Fibroblast of the conjunctiva (primary cell): ENCODE measurements around the gene SHISA9.
A peak's percentile ranks its signal among the peaks of the same experiment; 100 is the strongest.
"Not testable (repeated sequence)": the region's sequence is repeated elsewhere in the genome, so short reads cannot be mapped to it uniquely, and the experiment has no call there.

Experiments
- DNase-seq: peaks from one replicate; pipeline ENCODE4 v3.0.0-alpha.2; 2010; ENCODE audit warnings: low read depth

Gene SHISA9

GRCh38 chr16:12901597-12902461 lies at the start of gene SHISA9:
TSS of gene SHISA9 (plus strand) at chr16:12901598.
- DNase-seq: no peak

DNA sequence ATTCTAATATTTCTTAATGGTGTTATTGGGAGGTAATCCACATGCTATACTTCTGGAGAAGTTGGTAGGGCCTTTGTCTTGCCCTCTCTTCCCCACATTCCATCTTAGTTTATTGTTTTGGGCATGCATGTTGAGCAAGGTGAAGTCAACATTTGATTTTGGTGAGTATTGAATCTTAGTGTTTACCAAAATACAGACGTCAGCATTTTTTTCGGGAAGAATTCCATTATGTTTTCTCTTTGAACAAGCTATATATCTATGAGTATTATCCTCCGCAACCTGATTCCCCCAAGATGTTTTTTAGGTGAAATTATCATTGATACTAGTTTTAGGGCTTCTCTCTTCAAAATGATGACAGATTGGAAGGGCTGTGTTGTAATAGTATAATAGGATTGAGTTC lies 47.4 kb upstream of the SHISA9 start:
- DNase-seq: no peak

GRCh38 chr16:12857435-12857834 lies 44.0 kb upstream of the SHISA9 start:
- not testable (repeated sequence) for DNase-seq

DNA sequence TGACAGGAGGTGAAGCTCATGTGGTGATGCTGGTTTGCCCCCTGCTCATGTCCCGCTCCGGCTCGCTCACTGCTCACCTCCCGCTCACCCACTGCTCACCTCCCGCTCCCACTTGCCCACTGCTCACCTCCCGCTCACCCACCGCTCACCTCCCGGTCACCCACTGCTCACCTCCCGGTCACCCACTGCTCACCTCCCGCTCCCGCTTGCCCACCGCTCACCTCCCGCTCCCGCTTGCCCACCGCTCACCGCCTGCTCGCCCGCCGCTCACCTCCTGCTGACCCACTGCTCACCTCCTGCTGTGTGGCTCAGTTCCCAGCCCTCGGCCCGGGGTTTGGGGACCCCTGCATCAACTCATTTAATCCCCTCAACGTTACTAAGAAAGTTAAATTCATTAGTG lies 39.1 kb upstream of the SHISA9 start:
- no peak for DNase-seq

GRCh38 chr16:12862941-12863340 lies 38.5 kb upstream of the SHISA9 start:
- DNase-seq: no peak

DNA sequence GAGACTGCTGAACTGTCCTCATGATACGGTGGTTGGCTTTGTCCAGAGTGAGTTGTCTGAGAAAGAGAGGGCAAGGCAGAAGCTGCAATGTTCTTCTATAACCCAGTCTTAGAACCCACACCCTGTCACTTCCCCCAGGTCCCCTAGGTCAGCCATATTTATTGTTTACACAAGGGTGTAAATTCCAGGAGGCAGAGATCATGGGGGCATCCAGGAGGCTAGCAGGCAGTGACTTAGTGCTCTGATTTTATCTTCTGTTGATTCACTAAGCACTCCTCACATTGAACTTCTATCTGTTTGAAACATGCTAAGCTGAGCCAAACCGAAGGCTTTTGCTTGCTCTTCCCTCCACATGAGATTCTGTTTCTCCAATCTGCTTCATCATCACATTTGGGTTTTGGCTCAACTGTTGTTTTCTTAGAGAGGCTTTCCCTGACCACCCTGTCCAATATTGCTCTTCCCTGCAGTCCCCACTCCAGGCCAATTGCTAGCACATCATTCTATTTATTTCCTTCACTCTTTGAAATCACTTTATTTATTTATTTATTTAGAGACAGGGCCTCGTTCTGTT lies 34.3 kb upstream of the SHISA9 start:
- no peak for DNase-seq

DNA sequence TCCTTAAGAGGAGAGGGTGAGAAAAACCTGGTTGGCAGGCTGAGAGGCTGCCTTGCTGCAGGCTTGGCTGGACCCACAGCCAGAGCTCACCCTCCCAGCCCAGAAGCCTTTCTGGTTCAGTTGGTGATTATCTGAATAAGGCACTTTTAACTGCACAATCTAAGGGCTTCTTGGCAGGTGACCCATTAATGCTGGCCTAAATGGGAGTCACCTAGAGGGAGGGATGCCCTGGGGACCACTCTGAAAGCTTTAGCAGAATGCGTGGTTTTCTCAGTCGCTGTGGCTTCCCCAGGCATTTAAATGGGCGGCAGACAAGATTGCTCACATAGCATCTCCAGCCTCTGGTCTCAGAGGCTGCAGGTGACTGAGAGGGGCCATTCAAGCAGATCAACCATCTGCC lies 33.2 kb upstream of the SHISA9 start:
- no peak for DNase-seq

DNA sequence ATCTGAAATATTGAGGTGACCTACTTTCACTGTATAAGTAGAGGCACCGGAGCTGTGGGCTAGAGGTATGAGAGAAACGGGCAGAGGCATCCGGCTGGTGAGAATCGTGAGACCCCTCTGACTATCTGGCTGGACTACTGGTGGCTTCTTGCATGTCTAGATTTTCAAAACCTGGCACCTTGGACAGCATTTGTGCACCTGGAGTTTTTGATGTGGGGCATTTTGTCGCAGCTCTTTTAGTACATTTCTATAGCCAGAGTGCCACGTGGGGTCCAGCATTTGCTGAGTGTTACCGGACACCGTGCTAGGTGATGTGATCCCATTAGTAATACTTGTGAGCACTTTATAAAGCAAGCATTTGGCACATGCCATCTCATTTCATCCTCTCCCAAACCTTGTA lies 32.6 kb upstream of the SHISA9 start:
- DNase-seq: no peak

- no peak for DNase-seq
Observed at GRCh38 chr16:12869698-12870427, 31.5 kb upstream of the SHISA9 start.

DNA sequence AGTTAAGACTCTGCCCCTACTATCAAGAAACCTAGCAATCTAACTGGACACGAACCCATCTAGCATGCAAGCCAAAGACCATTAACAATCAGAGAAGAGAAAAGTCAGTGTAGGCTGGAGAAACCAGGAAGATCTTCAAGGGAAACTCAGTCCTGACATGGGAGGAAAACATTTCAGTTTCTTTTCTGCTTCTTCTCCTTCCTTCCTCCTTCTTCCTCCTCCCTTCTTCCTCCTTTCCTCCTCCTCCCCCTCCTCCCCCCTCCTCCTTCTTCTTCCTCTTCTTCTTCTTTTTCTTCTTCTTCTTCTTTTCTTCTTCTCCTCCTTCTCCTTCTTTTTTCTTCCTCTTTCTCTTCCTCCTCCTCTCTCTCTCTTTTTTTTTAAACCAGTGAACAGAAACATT lies 29.6 kb upstream of the SHISA9 start:
- DNase-seq: no peak

GRCh38 chr16:12874186-12874585 lies 27.2 kb upstream of the SHISA9 start:
- DNase-seq: peak; percentile 1

DNA sequence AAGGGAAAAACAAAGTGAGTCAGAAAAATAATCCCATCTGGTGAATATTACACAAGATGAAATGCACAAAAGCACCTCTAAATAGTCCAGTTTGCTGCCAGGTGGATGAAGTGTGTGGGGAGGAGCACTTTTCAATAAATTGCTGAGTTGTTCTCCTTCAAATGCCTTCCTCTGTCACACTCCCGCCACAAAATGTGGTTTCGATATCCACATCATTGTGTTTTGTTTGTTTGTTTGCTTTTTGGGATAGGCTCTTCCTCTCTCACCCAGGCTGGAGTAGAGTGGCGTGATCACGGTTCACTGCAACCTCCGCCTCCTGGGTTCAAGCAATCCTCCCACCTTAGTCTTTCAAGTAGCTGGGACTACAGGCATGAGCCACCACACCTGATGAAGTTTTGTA lies 24.6 kb upstream of the SHISA9 start:
- no peak for DNase-seq

DNA sequence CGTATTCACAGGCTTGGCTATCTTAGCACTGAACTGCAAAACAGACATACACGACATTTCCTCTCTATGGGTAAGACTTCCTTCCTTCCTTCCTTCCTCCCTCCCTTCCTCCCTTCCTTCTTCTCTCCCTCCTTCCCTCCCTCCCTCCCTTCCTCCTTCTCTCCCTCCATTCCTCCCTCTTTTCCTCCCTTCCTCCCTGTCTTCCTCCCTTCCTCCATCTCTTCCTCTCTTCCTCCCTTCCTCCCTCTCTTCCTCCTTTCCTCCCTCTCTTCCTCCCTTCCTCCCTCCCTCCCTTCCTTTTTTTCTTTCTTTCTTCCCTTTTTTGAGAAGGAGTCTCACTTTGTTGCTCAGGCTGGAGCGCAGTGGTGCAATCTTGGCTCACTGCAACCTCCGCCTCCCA lies 22.4 kb upstream of the SHISA9 start:
- DNase-seq: no peak

DNA sequence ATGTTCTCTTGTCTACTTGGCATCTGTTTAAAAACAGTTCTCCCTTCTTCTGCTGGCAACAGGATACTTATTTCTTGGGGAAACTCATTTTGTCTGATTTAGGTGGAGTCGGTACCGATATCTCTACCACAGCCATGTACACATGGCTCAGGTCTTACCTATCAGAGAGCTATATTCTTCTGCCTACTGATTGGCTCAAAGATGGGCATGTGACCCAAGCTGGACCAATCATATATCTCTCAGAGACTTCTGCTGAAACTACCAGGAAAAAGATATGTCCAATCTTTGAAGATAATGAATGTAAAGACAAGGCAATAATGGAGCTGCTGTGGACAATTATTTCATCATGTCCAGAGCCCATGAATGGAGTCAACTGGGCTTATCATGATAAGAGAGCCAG lies 21.6 kb upstream of the SHISA9 start:
- no peak for DNase-seq

DNA sequence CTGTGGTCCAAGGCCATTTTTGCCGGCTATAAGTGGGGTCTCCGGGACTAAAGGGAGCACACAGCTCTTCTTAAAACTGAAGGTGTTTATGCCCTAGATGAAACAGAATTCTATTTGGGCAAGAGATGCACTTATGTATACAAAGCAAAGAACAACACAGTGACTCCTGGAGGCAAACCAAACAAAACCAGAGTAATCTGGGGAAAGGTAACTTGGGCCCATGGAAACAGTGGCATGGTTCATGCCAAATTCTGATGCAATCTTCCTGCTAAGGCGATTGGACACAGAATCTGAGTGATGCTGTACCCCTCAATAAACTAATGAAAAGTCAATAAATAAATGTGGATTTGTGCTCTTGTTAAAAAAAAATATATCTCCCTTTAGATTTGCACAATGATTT lies 20.2 kb upstream of the SHISA9 start:
- DNase-seq: no peak

- no peak for DNase-seq
Observed at GRCh38 chr16:12881740-12882139, 19.7 kb upstream of the SHISA9 start.

GRCh38 chr16:12885742-12886141 lies 15.7 kb upstream of the SHISA9 start:
- DNase-seq: no peak

DNA sequence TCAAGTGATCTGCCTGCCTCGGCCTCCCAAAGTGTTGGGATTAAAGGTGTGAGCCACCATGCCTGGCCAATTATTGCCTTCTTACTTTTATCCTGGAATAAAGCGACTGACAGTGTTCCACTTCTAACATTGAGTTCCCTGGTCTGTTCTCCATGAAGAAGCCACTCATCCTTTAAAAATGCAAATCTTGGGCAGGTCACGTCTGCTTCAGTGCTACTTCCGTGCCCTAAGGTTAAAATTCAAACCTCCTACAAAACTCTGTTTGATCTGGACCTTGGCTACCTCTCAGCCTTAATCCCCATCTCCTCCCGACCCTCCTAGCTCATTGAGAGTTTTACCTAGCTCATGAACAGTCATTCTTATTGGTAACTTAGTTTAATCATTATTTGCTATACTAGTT lies 9.6 kb upstream of the SHISA9 start:
- no peak for DNase-seq

DNA sequence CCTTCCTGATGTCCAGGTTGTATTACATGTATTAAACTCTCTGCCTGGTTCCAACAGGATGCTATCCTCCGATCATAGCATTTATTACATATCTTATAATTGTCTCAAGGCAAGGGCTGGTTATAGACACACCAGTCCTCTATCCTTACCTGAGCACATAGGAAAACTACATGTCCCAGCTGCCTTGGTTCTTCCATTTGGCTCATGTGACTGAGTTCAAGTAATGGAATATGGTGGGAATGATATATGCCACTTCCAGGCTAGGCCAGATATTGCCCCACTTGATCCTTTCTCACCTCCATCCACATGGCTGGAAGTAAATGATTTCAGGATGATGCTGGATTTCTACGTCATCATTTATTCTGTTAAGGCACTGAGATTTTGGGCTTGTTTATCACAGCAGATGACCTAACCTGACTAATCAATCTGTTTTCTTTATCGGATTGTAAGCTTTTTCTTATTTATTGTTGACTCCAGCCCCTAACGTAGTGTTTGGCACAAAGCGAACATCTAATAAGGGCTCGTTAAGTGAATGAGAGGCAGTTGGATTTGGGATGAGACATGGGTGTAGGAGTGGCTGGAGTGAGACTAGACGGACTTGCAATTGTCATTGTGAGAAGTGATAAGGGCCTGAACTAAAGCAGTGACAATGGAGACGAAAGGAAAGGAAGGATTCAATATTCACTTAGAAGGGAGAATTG lies 8.2 kb upstream of the SHISA9 start:
- no peak for DNase-seq

- no peak for DNase-seq
Observed at GRCh38 chr16:12896562-12896961, 4.8 kb upstream of the SHISA9 start.

DNA sequence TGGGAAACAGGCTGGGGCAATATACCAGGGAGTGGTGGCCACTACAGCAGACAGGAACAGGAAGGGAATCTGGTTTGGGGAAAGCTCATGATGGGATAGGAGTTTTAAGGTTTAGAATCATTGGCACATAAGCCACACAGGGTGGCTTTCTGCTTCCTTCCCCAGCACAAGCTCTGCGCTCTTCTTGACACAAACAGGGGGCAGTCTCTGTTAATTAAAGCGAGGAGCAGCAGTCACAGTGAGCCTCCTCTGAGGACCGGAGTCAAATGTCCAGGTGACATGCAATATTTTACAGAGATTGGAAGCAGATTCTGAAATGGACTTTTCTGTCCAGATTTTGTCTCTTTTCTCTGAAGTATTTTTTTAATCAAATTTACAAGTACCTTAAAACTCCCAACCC lies 2.8 kb upstream of the SHISA9 start:
- DNase-seq: no peak

DNA sequence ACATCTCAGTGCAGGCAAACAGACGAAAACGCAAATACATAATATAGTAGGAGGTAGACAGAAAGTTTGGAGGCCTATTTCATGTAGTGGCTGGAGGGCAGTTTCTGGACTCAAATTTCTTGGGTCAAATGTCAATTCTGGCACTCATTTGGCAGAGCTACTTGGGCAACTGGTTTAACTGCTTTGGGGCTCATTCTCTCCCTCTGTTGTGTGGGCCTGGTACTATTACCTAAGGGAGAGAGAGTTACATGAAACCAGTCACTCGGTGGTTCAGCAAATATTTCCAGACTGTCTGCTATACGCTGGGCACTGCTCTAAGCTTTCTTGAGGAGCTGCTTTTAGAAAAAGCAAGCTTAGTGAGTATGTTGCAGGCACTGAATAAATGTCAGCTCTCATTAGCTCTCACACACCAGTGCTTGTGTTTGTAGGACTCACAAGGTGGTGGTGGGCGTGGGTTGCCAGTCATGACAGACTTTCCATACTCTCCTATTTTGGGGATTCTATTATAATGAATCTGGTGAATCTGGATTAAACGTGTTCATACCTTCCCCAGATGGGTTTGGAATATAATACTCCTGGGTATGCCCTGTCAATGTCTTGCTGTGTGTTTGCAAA lies 1.8 kb upstream of the SHISA9 start:
- DNase-seq: no peak
